ENCODE measurements around the gene IGIP. TPM values are rescaled to one million over a fixed set of nuclear protein-coding genes. Genes with fewer than 3 reads are reported as not detected.

Gene IGIP
- total RNA-seq, 2 donors from 2014 or later: 3.2 to 3.7 TPM

DNA sequence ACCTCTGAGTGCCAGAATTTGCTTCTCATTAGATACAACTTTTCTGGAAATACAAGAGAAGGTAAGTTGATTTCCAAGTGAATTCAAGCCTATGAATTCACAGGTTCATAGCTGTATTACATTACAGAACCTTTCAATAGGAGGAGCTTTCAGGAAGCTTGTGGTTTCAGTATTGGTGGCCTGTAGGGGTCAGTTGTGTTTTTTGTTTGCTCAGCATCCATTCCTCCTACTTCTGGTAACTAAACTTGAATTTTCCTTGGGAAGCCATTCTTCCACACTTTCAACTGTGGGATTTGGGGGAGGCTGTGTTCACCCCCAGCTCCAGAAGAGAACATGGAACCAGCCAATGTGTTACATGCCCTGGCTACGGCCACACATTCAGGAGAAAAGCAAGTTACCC is 43.7 kb downstream of the IGIP start:
- Mint-ChIP-seq H3K4me1 (no peaks in the 10 kb centered on the region), H3K4me3 (no peak overlapping the region), H3K27me3 (no peaks in the 10 kb centered on the region), H3K36me3 (ENCODE audit: low read depth) (peaks cover 4% of the 10 kb centered on the region), H3K27ac (no peak overlapping the region)
- DNase-seq (no peak), ATAC-seq (no peak)
- H3K9me3 ChIP-seq (ENCODE audit: control insufficient read depth, low read length, poor library complexity, severe bottlenecking): peaks cover 2% of the 10 kb centered on the region

DNA sequence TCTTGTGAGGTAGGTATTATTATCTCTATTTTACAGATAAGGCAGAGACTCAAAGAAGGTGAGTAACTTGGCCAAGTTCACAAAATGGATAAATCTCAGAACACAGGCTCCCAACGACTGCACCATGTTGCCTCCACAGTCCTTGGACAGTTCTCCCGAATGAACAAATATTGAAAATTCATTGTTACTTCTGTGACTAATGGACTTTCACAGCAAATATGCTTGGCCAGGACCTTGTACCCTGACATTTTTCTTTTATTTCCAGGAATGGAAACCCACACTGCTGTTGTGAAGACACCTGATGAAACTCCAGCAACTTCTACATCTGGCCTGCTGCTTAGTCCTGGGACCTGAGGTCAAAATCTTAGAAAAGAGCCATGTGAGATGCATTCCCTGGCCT is 46.7 kb downstream of the IGIP start:
- H3K4me1 Mint-ChIP-seq: peaks cover 9% of the 10 kb centered on the region
- no peaks in the 10 kb centered on the region for H3K27me3 Mint-ChIP-seq
- H3K9me3 ChIP-seq (ENCODE audit: control insufficient read depth, low read length, poor library complexity, severe bottlenecking): peaks cover 2% of the 10 kb centered on the region
- ATAC-seq (no peak), DNase-seq (no peak)
- no peak overlapping the region for H3K4me3 Mint-ChIP-seq
- H3K27ac Mint-ChIP-seq: no peak overlapping the region
- peaks cover 7% of the 10 kb centered on the region for H3K36me3 Mint-ChIP-seq (ENCODE audit: low read depth)

DNA sequence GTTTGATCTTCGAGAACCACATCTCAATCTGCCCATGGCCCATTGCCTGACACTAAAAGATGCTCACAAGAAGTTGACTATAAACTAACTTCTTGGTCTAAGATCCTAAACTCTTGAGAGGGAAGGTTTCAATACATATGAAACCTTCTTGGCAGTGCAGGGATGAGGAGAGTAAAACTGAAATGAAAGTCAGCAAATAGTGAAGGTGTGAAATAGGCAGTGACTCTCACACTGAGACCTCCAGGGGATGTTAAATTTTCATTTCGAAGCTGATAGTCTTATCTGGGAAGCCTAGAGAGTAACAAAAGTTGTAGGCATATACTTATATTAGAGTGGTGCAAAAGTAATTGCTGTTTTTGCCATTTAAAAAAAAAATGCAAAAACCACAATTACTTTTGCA is 48.3 kb downstream of the IGIP start:
- H3K4me3 Mint-ChIP-seq: peak overlapping the region; percentile 95
- no peak for ATAC-seq
- H3K27ac Mint-ChIP-seq: peak overlapping the region; percentile 91
- peaks cover 2% of the 10 kb centered on the region for H3K9me3 ChIP-seq (ENCODE audit: control insufficient read depth, low read length, poor library complexity, severe bottlenecking)
- H3K36me3 Mint-ChIP-seq (ENCODE audit: low read depth): peaks cover 7% of the 10 kb centered on the region
- DNase-seq: no peak
- no peaks in the 10 kb centered on the region for H3K27me3 Mint-ChIP-seq
- peaks cover 9% of the 10 kb centered on the region for H3K4me1 Mint-ChIP-seq

DNA sequence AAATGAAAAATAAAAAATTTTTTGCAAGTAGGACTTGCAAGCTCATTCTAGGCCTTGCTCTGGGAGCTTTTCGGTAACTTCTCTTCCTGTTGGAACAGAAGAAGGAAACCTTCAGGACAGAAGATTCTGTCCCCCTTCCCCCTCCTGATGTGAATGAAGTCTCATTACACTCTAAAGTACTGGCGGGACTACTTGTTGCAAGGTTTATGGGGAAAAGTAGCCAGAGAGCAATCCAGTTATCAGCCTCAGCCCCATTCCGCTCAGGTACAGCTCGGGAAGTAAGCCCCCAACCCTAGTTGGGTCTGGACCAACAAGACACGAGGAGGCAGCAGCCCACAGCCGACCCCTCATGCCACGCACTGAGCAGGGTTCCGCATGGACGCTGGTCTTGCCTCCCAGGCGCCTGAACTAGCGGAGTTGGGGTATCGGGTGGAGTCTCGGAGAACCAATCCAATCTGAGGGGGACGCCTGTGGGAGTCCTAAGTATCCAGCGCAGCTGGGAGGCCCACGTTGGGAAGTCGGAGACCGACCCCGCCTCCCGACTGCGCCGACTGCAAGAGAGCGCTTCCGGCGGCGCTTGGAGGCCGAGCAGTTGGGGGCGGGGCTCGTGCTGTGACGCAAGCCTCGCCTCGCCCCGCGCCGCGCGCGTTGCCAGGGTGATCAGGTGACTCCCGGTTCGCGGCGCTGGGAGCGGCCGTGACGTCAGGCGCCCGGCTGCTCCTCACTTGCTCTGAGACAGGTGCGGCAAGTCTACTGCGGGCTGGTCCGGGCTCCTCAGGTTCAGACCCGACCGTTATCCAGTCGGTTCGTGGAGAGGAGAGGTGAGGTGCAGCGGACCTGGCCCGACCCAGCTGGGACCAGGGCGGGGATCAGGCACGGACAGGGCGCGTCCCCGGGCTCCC is 49.0 kb downstream of the IGIP start, which contains the start of gene CYSTM1:
Gene CYSTM1, plus strand, starts transcription at position 724 of the 902 bp plus-strand sequence. CDS start 19,278 bp downstream, outside the sequence.
- H3K4me1 Mint-ChIP-seq: peaks cover 9% of the 10 kb centered on the region

DNA sequence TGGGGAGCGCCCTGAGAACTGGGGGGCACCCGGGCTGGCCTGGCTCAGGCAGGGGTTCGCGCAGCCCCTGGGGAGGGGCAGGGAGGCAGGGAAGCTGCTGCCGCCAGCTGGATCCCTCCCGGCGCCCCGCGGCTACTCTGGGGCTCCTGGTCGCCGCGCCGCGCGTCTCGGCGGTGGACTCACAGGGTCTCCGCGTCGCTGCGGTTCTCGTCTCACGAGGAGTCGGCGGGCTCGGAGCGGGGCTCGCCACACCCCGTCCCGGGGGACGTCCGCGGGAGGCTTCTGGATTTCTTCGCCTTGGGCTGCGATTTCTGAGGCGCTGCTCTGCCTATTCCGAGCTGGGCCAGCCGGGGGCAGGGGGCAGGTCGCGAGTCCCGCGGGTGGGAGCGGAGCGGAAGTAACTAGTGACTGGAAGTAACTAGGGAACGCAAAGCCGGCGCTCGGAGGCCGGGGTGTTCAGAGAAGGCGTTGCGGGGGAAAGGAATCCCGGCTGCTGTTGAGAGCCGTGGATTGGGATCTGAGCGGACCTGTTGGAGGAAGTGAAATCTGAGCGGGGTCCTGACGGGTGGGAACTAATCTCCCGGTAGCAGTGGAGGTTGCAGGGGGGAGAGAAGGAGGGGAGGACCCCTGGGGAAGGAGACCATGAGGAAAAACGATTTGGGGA is 49.8 kb downstream of the IGIP start:
- Mint-ChIP-seq H3K4me3 (peak overlapping the region; percentile 95), H3K36me3 (ENCODE audit: low read depth) (peaks cover 7% of the 10 kb centered on the region), H3K27ac (peak overlapping the region; percentile 91), H3K4me1 (peaks cover 9% of the 10 kb centered on the region), H3K27me3 (no peaks in the 10 kb centered on the region)
- DNase-seq (peak; percentile 24 to 54 (median 40)), ATAC-seq (peak; percentile 43)
- peaks cover 2% of the 10 kb centered on the region for H3K9me3 ChIP-seq (ENCODE audit: control insufficient read depth, low read length, poor library complexity, severe bottlenecking)

More for the DNA sequence above, 49.0 kb downstream of the IGIP start, which contains the start of gene CYSTM1:
- ATAC-seq: peak; percentile 93
- H3K4me3 Mint-ChIP-seq: peak within 1 kb of the TSS; percentile 95
- peak within 1 kb of the TSS; percentile 91 for H3K27ac Mint-ChIP-seq
- peaks cover 7% of the 10 kb centered on the region for H3K36me3 Mint-ChIP-seq (ENCODE audit: low read depth)
- peak; percentile 97 to 98 (median 97) for DNase-seq
- H3K27me3 Mint-ChIP-seq: no peaks in the 10 kb centered on the region
- H3K9me3 ChIP-seq (ENCODE audit: control insufficient read depth, low read length, poor library complexity, severe bottlenecking): peaks cover 2% of the 10 kb centered on the region

DNA sequence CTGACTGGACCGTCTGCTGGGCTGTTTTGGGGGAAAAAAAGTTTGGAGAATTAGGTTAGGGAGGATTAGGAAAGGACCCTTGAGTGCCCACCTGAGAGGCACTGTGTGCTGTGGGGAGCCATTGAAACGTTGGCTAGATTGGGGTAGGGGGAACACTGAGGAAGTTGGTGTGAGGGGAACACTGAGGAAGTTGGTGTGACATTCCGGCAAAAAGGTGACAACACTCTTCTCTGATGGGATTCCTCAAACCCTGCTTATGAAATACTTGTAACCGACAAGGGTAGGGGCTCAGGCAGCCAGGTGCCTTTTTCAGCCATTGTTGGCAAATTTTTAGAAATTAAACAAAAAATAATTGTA is 50.3 kb downstream of the IGIP start:
- Mint-ChIP-seq H3K27ac (peak overlapping the region; percentile 91), H3K27me3 (no peaks in the 10 kb centered on the region), H3K4me3 (peak overlapping the region; percentile 95), H3K4me1 (peaks cover 11% of the 10 kb centered on the region), H3K36me3 (ENCODE audit: low read depth) (peaks cover 7% of the 10 kb centered on the region)
- peaks cover 2% of the 10 kb centered on the region for H3K9me3 ChIP-seq (ENCODE audit: control insufficient read depth, low read length, poor library complexity, severe bottlenecking)
- no peak for ATAC-seq
- no peak for DNase-seq

DNA sequence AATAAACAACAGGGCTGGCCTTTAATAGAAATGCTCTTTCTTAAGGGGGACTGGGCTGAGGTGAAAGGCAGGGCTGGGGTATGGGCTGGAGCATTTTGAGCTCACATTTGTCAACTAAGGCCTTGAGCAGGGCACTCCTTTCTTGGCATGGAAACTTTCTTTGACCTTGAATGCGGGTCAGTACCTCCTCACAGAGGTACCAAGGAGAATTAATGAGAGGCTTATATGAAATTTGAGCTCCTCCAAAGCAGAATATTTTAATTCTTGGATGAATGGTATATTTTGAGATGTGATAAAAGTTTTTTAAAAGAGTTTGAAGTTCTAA is 52.3 kb downstream of the IGIP start:
- Mint-ChIP-seq H3K4me3 (no peak overlapping the region), H3K27me3 (no peaks in the 10 kb centered on the region), H3K27ac (no peak overlapping the region), H3K4me1 (peaks cover 11% of the 10 kb centered on the region), H3K36me3 (ENCODE audit: low read depth) (peaks cover 3% of the 10 kb centered on the region)
- ATAC-seq (no peak), DNase-seq (no peak)
- no peaks in the 10 kb centered on the region for H3K9me3 ChIP-seq (ENCODE audit: control insufficient read depth, low read length, poor library complexity, severe bottlenecking)

DNA sequence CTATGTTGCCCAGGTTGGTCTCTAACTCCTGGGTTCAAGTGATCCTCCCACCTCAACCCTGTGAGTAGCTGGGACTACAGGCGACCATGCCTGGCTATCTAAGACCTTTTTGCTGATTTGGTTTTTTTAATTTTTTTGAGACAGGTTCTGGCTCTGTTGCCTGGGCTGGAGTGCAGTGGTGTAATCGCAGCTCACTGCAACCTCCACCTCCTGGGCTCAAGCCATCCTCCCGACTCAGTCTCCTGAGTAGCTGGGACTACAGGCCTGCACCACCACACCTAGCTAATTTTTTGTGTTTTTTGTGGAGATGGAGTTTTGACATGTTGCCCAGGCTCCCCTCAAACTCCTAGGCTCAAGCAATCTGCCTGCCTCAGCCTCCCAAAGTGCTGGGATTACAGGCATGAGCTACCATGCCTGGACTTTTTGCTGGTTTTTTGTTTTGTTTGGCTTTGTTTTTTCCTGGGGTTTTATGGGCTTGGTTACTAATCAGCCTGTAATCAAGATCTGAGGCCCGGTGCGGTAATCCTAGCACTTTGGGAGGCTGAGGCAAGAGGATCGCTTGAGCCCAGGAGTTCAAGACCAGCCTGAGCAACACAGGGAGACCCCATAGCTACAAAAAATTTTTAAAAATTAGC is 52.9 kb downstream of the IGIP start:
- H3K4me3 Mint-ChIP-seq: no peak overlapping the region
- H3K27me3 Mint-ChIP-seq: no peaks in the 10 kb centered on the region
- no peak overlapping the region for H3K27ac Mint-ChIP-seq
- DNase-seq (no peak), ATAC-seq (no peak)
- peaks cover 3% of the 10 kb centered on the region for H3K36me3 Mint-ChIP-seq (ENCODE audit: low read depth)
- peaks cover 11% of the 10 kb centered on the region for H3K4me1 Mint-ChIP-seq
- H3K9me3 ChIP-seq (ENCODE audit: control insufficient read depth, low read length, poor library complexity, severe bottlenecking): no peaks in the 10 kb centered on the region

Other genes starting within 250 kb of the IGIP start
- gene NRG2, start 82.6 kb upstream of the IGIP start, total RNA-seq: under 1 TPM in 1 of 2 donors, not detected in 1; 0.08 TPM
- gene PURA, start 11.8 kb upstream of the IGIP start, total RNA-seq: 10 to 100 TPM in 1 of 2 donors, 1 to 10 TPM in 1; 9.0 to 10.3 TPM
- 1 to 10 TPM; 7.8 to 8.8 TPM for gene CYSTM1, start 49.3 kb downstream of the IGIP start, total RNA-seq
- 10 to 100 TPM; 33.4 to 35.2 TPM for gene PFDN1, start 177.2 kb downstream of the IGIP start, total RNA-seq
- gene HBEGF, start 220.7 kb downstream of the IGIP start, total RNA-seq: 1 to 10 TPM; 3.2 to 7.3 TPM
- gene SLC4A9, start 234.3 kb downstream of the IGIP start, total RNA-seq: not detected

Data from T-helper 17 cell (primary cell).